A549 (cell line): ENCODE data around the gene OPRL1. TPM values are rescaled to one million over a fixed set of nuclear protein-coding genes. Genes with fewer than 3 reads are reported as not detected.

ENCODE experiments used
- ATAC-seq, 2 experiments: fragments of 200-7000 bp in 1 of 2; fragments of >200 bp in 1 of 2; cut with Nextera tagmentation in 1 of 2; cut with Tn5 transposase in 1 of 2; 3 replicates each; pipeline versions ENCODE4 v1.8.0 to v1.9.1; 2018 to 2020; ENCODE audit warnings: mild to moderate bottlenecking in 1 of 2, moderate library complexity in 1 of 2
- CTCF ChIA-PET: fragments of 300-600 bp; sonication (Branson Sonifier 250); formaldehyde crosslinking; extraction: SDS; loops from one replicate; lab custom pipeline; 2021; ENCODE audit warnings: antibody characterized with exemption, inconsistent platforms; lab: Yijun Ruan, JAX
- POLR2A ChIA-PET: fragments of 350-600 bp; formaldehyde crosslinking; extraction: SDS; loops from one replicate; lab custom pipeline; 2021; ENCODE audit warnings: antibody characterized with exemption, inconsistent platforms; lab: Yijun Ruan, JAX
- DNase-seq, 2 experiments: peaks; one replicate each; pipeline versions ENCODE4 v3.0.0 to v3.0.0-alpha.2; 2011 to 2016; ENCODE audit warnings: low read depth in 1 of 2, low spot score in 1 of 2
- FAIRE-seq: peaks from 2 replicates; lab custom pipeline; 2011; peaks lifted over from hg19 to GRCh38; lab: Jason Lieb, UNC
- H3K27ac ChIP-seq, 2 experiments: fragments of >200 bp; sonication (Bioruptor Twin); formaldehyde crosslinking; 3 replicates each; pipeline ENCODE4 v1.5.1; 2016 to 2017
- H3K4me1 ChIP-seq: fragments of >200 bp; sonication (Bioruptor Twin); formaldehyde crosslinking; 3 replicates; pipeline ENCODE4 v1.6.1; 2016
- H3K4me2 ChIP-seq: fragments of >200 bp; sonication (Bioruptor Twin); formaldehyde crosslinking; 3 replicates; pipeline ENCODE4 v1.6.1; 2016
- H3K4me3 ChIP-seq: fragments of >200 bp; sonication (Bioruptor Twin); formaldehyde crosslinking; 3 replicates; pipeline ENCODE4 v1.5.1; 2016
- H3K9me3 ChIP-seq: fragments of >200 bp; sonication (Bioruptor Twin); formaldehyde crosslinking; 3 replicates; pipeline ENCODE4 v1.6.1; 2016
- CBX8 ChIP-seq: fragments of 200-600 bp; sonication (generic); IDR thresholded peaks from 2 replicates; pipeline ENCODE4 v1.6.1; 2016
- CEBPB ChIP-seq, 2 experiments: fragments of >200 bp in 1 of 2; sonication (Bioruptor Twin) in 1 of 2; formaldehyde crosslinking in 1 of 2; IDR thresholded peaks; 2 replicates each; pipeline ENCODE4 v1.6.1; 2012 to 2016
- CTCF ChIP-seq: fragments of >200 bp; sonication (Bioruptor Twin); formaldehyde crosslinking; IDR thresholded peaks from 3 replicates; pipeline ENCODE4 v1.5.1; 2016
- E2F6 ChIP-seq: IDR thresholded peaks from 2 replicates; pipeline ENCODE4 v1.6.1; 2012; ENCODE audit warnings: low read depth, borderline replicate concordance
- EHF ChIP-seq: fragments of 250-450 bp; sonication (Bioruptor Pico); IDR thresholded peaks from 2 replicates; pipeline ENCODE4 v1.5.0; 2020; ENCODE audit warnings: mild to moderate bottlenecking
- GATA3 ChIP-seq: IDR thresholded peaks from 2 replicates; pipeline ENCODE4 v1.6.1; 2012; ENCODE audit warnings: borderline replicate concordance
- HDAC2 ChIP-seq: fragments of 200-600 bp; sonication (generic); IDR thresholded peaks from 2 replicates; pipeline ENCODE4 v1.6.1; 2016
- HES2 ChIP-seq: fragments of >200 bp; sonication (Bioruptor Twin); formaldehyde crosslinking; IDR thresholded peaks from 2 replicates; pipeline ENCODE4 v1.6.1; 2016
- HEYL ChIP-seq: fragments of 250-450 bp; sonication (Bioruptor Pico); IDR thresholded peaks from 2 replicates; pipeline ENCODE4 v1.8.0; 2021; ENCODE audit warnings: mild to moderate bottlenecking, moderate library complexity
- HOXA7 ChIP-seq: fragments of 250-450 bp; sonication (Bioruptor Pico); IDR thresholded peaks from 2 replicates; pipeline ENCODE4 v1.5.0; 2020; ENCODE audit warnings: mild to moderate bottlenecking, moderate library complexity
- HOXB13 ChIP-seq: fragments of 250-450 bp; sonication (Bioruptor Pico); IDR thresholded peaks from 2 replicates; pipeline ENCODE4 v1.5.0; 2020; ENCODE audit warnings: low read depth, mild to moderate bottlenecking, moderate library complexity
- JUNB ChIP-seq: fragments of >200 bp; sonication (Bioruptor Twin); formaldehyde crosslinking; IDR thresholded peaks from 2 replicates; pipeline ENCODE4 v1.6.1; 2016
- MAFK ChIP-seq: fragments of 450-650 bp; IDR thresholded peaks from 2 replicates; pipeline ENCODE4 v1.6.1; 2014; ENCODE audit not compliant: partially characterized antibody
- MYC ChIP-seq: IDR thresholded peaks from 2 replicates; pipeline ENCODE4 v1.6.1; 2012; ENCODE audit warnings: mild to moderate bottlenecking, inconsistent platforms, low read length, improper control_type of control experiment, borderline replicate concordance
- NFE2L2 ChIP-seq: fragments of 150-350 bp; conservative IDR thresholded peaks from 2 replicates; pipeline ENCODE4 v1.6.1; 2014; ENCODE audit warnings: low read length
- POLR2A ChIP-seq: IDR thresholded peaks from 2 replicates; pipeline ENCODE4 v1.6.1; 2012; ENCODE audit warnings: mild to moderate bottlenecking, low read length
- RARB ChIP-seq: fragments of 250-450 bp; sonication (Bioruptor Pico); IDR thresholded peaks from 2 replicates; pipeline ENCODE4 v1.8.0; 2021; ENCODE audit warnings: mild to moderate bottlenecking, moderate library complexity
- RCOR1 ChIP-seq: fragments of 150-350 bp; IDR thresholded peaks from 2 replicates; pipeline ENCODE4 v1.6.1; 2014; ENCODE audit warnings: antibody characterized with exemption, low read length, low read depth
- RFX5 ChIP-seq: fragments of 450-650 bp; IDR thresholded peaks from 2 replicates; pipeline ENCODE4 v1.7.1; 2014; ENCODE audit warnings: antibody characterized with exemption, mild to moderate bottlenecking, moderate library complexity
- RNF2 ChIP-seq: fragments of 200-600 bp; sonication (generic); IDR thresholded peaks from 2 replicates; pipeline ENCODE4 v1.6.1; 2016; ENCODE audit warnings: low read depth, mild to moderate bottlenecking, antibody characterized with exemption, moderate library complexity, borderline replicate concordance
- SREBF2 ChIP-seq: fragments of 450-650 bp; IDR thresholded peaks from 2 replicates; pipeline ENCODE4 v1.6.1; 2014; ENCODE audit warnings: mild to moderate bottlenecking, moderate library complexity
- TP53 ChIP-seq: fragments of 250-450 bp; sonication (Bioruptor Pico); IDR thresholded peaks from 2 replicates; pipeline ENCODE4 v1.5.0; 2021; ENCODE audit warnings: mild to moderate bottlenecking, moderate library complexity
- ZC3H11A ChIP-seq: fragments of 450-650 bp; IDR thresholded peaks from 2 replicates; pipeline ENCODE4 v1.6.1; 2014; ENCODE audit warnings: antibody characterized with exemption, mild to moderate bottlenecking
- ZFP36 ChIP-seq: fragments of 450-650 bp; IDR thresholded peaks from 2 replicates; pipeline ENCODE4 v1.6.1; 2014; ENCODE audit warnings: borderline replicate concordance; ENCODE audit not compliant: partially characterized antibody
- ZNF302 ChIP-seq: fragments of 250-450 bp; sonication (Bioruptor Pico); IDR thresholded peaks from 2 replicates; pipeline ENCODE4 v1.9.0; 2021; ENCODE audit warnings: inconsistent platforms, mild to moderate bottlenecking, moderate library complexity
- ZSCAN20 ChIP-seq: fragments of 250-450 bp; sonication (Bioruptor Pico); IDR thresholded peaks from 2 replicates; pipeline ENCODE4 v1.8.0; 2022; ENCODE audit warnings: mild to moderate bottlenecking, moderate library complexity
- WGBS: methylation state at CpG from one replicate; pipeline ENCODE4 v1.1.6; 2017; ENCODE audit errors: missing lambda C conversion rate; 5-methylcytosine and 5-hydroxymethylcytosine counted together
- polyA plus RNA-seq, 4 experiments: library from polyadenylated mRNA; depleted of rRNA in 3 of 4; stranded (reverse); fragments of >200 nt; fragmentation: RNase III in 1 of 4; extraction: RNeasy Plus Mini Kit Qiagen cat#74134 plus additional on column Dnase treatment in 1 of 4; gene quantifications; 2 replicates in 3 of 4; 3 replicates in 1 of 4; pipeline ENCODE4 v1.2.3, GENCODE V29; 2011 to 2017
- TF ChIP-seq, protein P1 (sequence below): fragments of 250-450 bp; sonication (Bioruptor Pico); IDR thresholded peaks from 2 replicates; pipeline ENCODE4 v1.5.0; 2021; ENCODE audit warnings: mild to moderate bottlenecking, moderate library complexity, borderline replicate concordance
- TF ChIP-seq, protein P2 (sequence below): IDR thresholded peaks from 2 replicates; pipeline ENCODE4 v1.6.1; 2012

OPRL1 gene
- polyA plus RNA-seq, 2 of the 4 experiments (the other 2 are of a cell fraction) = 0.54 to 1.2 TPM

DNA sequence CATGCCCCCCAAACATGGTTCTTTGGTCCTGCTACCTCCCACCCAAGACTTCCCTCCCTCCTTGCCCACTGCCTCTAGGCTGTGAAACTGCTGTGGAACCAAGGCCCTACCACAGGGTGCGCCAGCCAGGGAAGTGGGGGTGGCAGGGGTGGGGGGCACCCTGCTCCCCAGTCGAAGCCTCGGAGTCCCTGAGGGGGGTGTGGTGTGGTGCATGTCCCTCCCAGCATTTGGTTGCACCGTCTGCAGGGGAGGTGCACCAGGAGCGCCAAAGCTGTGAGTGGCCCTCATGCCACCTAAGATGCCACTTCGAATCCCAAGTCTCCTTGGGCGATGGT is 2.4 kb upstream of the OPRL1 start:
- TF ChIP-seq ZFP36 (no peak), HEYL (CRISPR knock-in tag) (no peak), CTCF (no peak), JUNB (no peak), HDAC2 (no peak), E2F6 (no peak), CBX8 (no peak), HOXB13 (no peak), HOXA7 (CRISPR knock-in tag) (no peak), SREBF2 (no peak), RFX5 (no peak), MYC (no peak), ZNF302 (CRISPR knock-in tag) (no peak), MAFK (no peak), GATA3 (no peak), RCOR1 (no peak)
- TF ChIP-seq, all 56 proteins: peak for 0
- ChIA-PET POLR2A (no interaction called here), CTCF (interaction anchor here (0.6 to 4.4 kb wide), 5 partner anchors 8 to 43 kb away, joined by 3 to 34 read pairs (median 4); no protein-coding TSS in a partner anchor)
- Histone ChIP-seq H3K9me3 (no peaks in the 10 kb centered on the region), H3K4me1 (peaks cover 21% of the 10 kb centered on the region), H3K4me3 (no peak overlapping the region), H3K4me2 (no peak overlapping the region; the same call in 2 of the 3 replicates), H3K27ac (no peak overlapping the region)
- ATAC-seq (no peak), DNase-seq (no peak), FAIRE-seq (no peak)
- 89% methylated on average over 6 of the region's 7 CpGs for WGBS

GRCh38 chr20:64077876-64078551 is 1.9 kb upstream of the OPRL1 start:
- Histone ChIP-seq H3K9me3 (no peaks in the 10 kb centered on the region), H3K27ac (peak overlapping the region; percentile 93 to 96; a peak in 4 of 6 replicates), H3K4me3 (no peak overlapping the region), H3K4me1 (peaks cover 25% of the 10 kb centered on the region), H3K4me2 (peak overlapping the region; percentile 100)
- WGBS = 89% methylated on average over 13 of the region's 15 CpGs
- DNase-seq (no peak), ATAC-seq (no peak), FAIRE-seq (no peak)
- POLR2A ChIA-PET = no interaction called here
- TF ChIP-seq SREBF2 (no peak), ZC3H11A (no peak), NFE2L2 (no peak), RARB (CRISPR knock-in tag) (no peak), POLR2A (no peak), CEBPB (IDR thresholded peaks at IDR 0.05) (no peak), MYC (no peak), HES2 (no peak), TP53 (no peak), E2F6 (no peak), ZSCAN20 (no peak), ZNF302 (CRISPR knock-in tag) (no peak), EHF (CRISPR knock-in tag) (no peak), RNF2 (no peak)
- TF ChIP-seq, protein P1, sequence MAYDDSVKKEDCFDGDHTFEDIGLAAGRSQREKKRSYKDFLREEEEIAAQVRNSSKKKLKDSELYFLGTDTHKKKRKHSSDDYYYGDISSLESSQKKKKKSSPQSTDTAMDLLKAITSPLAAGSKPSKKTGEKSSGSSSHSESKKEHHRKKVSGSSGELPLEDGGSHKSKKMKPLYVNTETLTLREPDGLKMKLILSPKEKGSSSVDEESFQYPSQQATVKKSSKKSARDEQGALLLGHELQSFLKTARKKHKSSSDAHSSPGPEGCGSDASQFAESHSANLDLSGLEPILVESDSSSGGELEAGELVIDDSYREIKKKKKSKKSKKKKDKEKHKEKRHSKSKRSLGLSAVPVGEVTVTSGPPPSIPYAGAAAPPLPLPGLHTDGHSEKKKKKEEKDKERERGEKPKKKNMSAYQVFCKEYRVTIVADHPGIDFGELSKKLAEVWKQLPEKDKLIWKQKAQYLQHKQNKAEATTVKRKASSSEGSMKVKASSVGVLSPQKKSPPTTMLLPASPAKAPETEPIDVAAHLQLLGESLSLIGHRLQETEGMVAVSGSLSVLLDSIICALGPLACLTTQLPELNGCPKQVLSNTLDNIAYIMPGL (CRISPR knock-in tag) = no peak
- TF ChIP-seq, protein P2, sequence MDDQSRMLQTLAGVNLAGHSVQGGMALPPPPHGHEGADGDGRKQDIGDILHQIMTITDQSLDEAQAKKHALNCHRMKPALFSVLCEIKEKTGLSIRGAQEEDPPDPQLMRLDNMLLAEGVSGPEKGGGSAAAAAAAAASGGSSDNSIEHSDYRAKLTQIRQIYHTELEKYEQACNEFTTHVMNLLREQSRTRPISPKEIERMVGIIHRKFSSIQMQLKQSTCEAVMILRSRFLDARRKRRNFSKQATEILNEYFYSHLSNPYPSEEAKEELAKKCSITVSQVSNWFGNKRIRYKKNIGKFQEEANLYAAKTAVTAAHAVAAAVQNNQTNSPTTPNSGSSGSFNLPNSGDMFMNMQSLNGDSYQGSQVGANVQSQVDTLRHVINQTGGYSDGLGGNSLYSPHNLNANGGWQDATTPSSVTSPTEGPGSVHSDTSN = no peak
- CTCF ChIA-PET = interaction anchor here (0.6 to 9.1 kb wide), 6 partner anchors 9 to 43 kb away, joined by 3 to 121 read pairs (median 10); no protein-coding TSS in a partner anchor
